AG04450 (cell line): ENCODE results near the gene ACSM3. TPM values are rescaled to one million over a fixed set of nuclear protein-coding genes. Genes with fewer than 3 reads are reported as not detected.

Experiments used
- CTCF ChIA-PET: fragments of 300-600, 350-600 bp; formaldehyde crosslinking; extraction: SDS; loops from one replicate; lab custom pipeline; 2022; ENCODE audit warnings: antibody characterized with exemption, inconsistent platforms; lab: Charles Lee
- POLR2A ChIA-PET: fragments of 350-600 bp; formaldehyde crosslinking; extraction: SDS; loops from one replicate; lab custom pipeline; 2021; ENCODE audit warnings: antibody characterized with exemption, inconsistent platforms; lab: Yijun Ruan, JAX
- DNase-seq: peaks from one replicate; pipeline ENCODE4 v3.0.0-alpha.2; 2011; ENCODE audit warnings: low read depth, low spot score
- H3K27ac ChIP-seq: one replicate; pipeline ENCODE4 v1.5.1; 2012; ENCODE audit warnings: low read depth, low read length, control low read depth
- H3K27me3 ChIP-seq: one replicate; pipeline ENCODE4 v1.6.0; 2012; ENCODE audit warnings: low read length; ENCODE audit not compliant: control insufficient read depth, insufficient read depth
- H3K4me3 ChIP-seq: 2 replicates; pipeline ENCODE4 v1.5.1; 2011; ENCODE audit warnings: mild to moderate bottlenecking, low read depth, low read length, control low read depth
- H3K9me3 ChIP-seq: 2 replicates; pipeline ENCODE4 v1.5.1; 2012; ENCODE audit warnings: low read length; ENCODE audit not compliant: control insufficient read depth, insufficient read depth
- polyA plus RNA-seq: library from polyadenylated mRNA; depleted of rRNA; stranded (reverse); fragments of >200 nt; gene quantifications from 2 replicates; pipeline ENCODE4 v1.2.3, GENCODE V29; 2011
- TF ChIP-seq, protein P1 (sequence below): IDR thresholded peaks from 2 replicates; pipeline ENCODE4 v1.5.1; 2011; ENCODE audit warnings: low read depth, low read length, control low read depth, inconsistent platforms

The ACSM3 gene
- polyA plus RNA-seq, 1 experiment, result 0.76 TPM

DNA sequence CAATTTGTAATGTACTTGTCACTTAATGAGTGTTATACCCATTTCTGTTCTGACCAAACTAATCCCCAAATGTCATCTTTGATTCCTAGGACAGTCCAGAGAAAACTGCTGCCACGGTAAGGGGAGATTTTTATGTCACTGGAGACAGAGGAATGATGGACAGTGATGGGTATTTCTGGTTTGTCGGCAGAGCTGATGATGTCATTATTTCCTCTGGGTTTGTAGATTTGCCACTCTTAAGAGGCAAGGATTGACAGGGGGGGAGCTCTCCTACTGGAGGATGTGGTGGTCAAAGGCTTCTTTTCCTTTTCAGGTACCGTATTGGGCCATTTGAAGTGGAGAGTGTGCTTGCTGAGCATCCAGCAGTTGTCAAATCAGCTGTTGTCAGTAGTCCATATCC, 34.7 kb upstream of the ACSM3 start:
- ChIA-PET CTCF (no interaction called here), POLR2A (no interaction called here)
- DNase-seq, result no peak
- Histone ChIP-seq H3K27ac (no peak overlapping the region), H3K27me3 (peaks cover 2% of the 10 kb centered on the region), H3K4me3 (no peak overlapping the region), H3K9me3 (no peaks in the 10 kb centered on the region)
- TF ChIP-seq, protein P1, sequence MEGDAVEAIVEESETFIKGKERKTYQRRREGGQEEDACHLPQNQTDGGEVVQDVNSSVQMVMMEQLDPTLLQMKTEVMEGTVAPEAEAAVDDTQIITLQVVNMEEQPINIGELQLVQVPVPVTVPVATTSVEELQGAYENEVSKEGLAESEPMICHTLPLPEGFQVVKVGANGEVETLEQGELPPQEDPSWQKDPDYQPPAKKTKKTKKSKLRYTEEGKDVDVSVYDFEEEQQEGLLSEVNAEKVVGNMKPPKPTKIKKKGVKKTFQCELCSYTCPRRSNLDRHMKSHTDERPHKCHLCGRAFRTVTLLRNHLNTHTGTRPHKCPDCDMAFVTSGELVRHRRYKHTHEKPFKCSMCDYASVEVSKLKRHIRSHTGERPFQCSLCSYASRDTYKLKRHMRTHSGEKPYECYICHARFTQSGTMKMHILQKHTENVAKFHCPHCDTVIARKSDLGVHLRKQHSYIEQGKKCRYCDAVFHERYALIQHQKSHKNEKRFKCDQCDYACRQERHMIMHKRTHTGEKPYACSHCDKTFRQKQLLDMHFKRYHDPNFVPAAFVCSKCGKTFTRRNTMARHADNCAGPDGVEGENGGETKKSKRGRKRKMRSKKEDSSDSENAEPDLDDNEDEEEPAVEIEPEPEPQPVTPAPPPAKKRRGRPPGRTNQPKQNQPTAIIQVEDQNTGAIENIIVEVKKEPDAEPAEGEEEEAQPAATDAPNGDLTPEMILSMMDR, result no peak

GRCh38 chr16:20734056-20734455, 29.8 kb upstream of the ACSM3 start:
- H3K9me3 ChIP-seq, result no peaks in the 10 kb centered on the region
- POLR2A ChIA-PET, result no interaction called here
- DNase-seq, result no peak
- CTCF ChIA-PET, result no interaction called here
- H3K27ac ChIP-seq, result no peak overlapping the region
- H3K4me3 ChIP-seq, result no peak overlapping the region
- H3K27me3 ChIP-seq, result no peaks in the 10 kb centered on the region
- TF ChIP-seq, protein P1, result no peak

DNA sequence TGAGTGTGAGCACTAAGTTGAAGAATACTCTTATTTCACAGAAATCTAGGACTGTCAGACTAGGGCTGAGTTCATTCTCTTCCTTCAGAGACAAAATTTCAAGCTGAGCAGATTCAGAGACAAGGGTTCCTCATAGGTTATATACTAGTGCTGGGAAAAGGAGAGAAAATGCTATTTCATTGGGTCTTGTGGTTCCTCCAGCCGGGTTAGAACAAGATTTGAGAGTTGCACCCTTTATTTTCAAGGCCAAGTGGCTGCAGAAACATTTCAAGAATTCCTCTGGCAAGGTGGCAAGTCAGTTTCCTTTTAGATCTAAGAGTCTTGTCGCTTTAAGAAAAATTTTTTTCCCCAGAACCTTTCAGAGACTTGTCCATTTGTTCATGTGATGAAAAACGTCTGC, 29.0 kb upstream of the ACSM3 start:
- Histone ChIP-seq H3K27me3 (no peaks in the 10 kb centered on the region), H3K27ac (no peak overlapping the region), H3K9me3 (no peaks in the 10 kb centered on the region), H3K4me3 (no peak overlapping the region)
- TF ChIP-seq, protein P1, result no peak
- ChIA-PET POLR2A (no interaction called here), CTCF (no interaction called here)
- no peak for DNase-seq

DNA sequence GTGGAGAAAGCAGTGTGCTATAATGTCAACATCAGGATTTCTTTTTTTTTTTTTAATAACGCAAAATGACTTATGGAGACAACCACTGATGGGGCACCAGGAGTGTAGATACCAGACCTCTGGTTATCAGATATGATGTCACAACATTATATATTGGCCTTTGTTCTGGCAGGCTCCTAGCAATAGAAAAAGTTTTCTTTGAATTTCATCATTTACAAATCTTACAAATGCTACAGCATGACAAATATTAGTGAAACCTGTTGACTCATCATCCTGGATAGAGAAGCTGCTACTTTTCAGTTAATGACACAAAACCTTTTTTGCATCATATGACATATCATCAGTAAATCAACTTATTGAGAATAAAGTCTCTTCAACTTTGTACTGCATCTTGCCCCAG, 28.3 kb upstream of the ACSM3 start:
- H3K27ac ChIP-seq, result no peak overlapping the region
- CTCF ChIA-PET, result no interaction called here
- TF ChIP-seq, protein P1, result no peak
- DNase-seq, result no peak
- H3K9me3 ChIP-seq, result no peaks in the 10 kb centered on the region
- H3K27me3 ChIP-seq, result no peaks in the 10 kb centered on the region
- no peak overlapping the region for H3K4me3 ChIP-seq
- POLR2A ChIA-PET, result interaction anchor here (0.7 kb wide), 1 partner anchor 436 kb away, joined by 5 read pairs; no protein-coding TSS in a partner anchor

- Histone ChIP-seq H3K9me3 (no peaks in the 10 kb centered on the region; the same call in 1 of the 2 replicates), H3K27me3 (no peaks in the 10 kb centered on the region), H3K4me3 (peak overlapping the region; percentile 100), H3K27ac (no peak overlapping the region)
- POLR2A ChIA-PET, result no interaction called here
- TF ChIP-seq, protein P1, result peak; percentile 44
- no peak for DNase-seq
- CTCF ChIA-PET, result interaction anchor here (0.9 kb wide), 1 partner anchor 14 kb away, joined by 3 read pairs; no protein-coding TSS in a partner anchor
Observed at GRCh38 chr16:20740007-20740883, 23.6 kb upstream of the ACSM3 start.
